ENCODE data around the gene SOX3. TPM values are rescaled to one million over a fixed set of nuclear protein-coding genes. Genes with fewer than 3 reads are reported as not detected.
A peak's percentile ranks its signal among the peaks of the same experiment; 100 is the strongest.

Gene SOX3
- total RNA-seq: not detected in 2 replicates

- peak in 1 of 2 donors; percentile 0 for DNase-seq (ENCODE audit: low read depth in 2 of 2)
These were observed at the start of gene SOX3 for GRCh38 chrX:140504371-140505324. TSS of gene SOX3 (minus strand) at chrX:140505069. CDS start at chrX:140505060, 9 bp downstream.

GRCh38 chrX:140548985-140549384 is 44.1 kb upstream of the SOX3 start:
- DNase-seq (ENCODE audit: low read depth in 2 of 2): no peak

- no peak for DNase-seq (ENCODE audit: low read depth in 2 of 2)
These were observed 21.3 kb upstream of the SOX3 start for GRCh38 chrX:140526171-140526570.

GRCh38 chrX:140525448-140525847 is 20.6 kb upstream of the SOX3 start:
- no peak for DNase-seq (ENCODE audit: low read depth in 2 of 2)

- DNase-seq (ENCODE audit: low read depth in 2 of 2): no peak
These were observed 19.7 kb upstream of the SOX3 start for GRCh38 chrX:140524556-140524955.

- DNase-seq (ENCODE audit: low read depth in 2 of 2): no peak
These were observed 16.5 kb upstream of the SOX3 start for GRCh38 chrX:140521393-140521792.

- DNase-seq (ENCODE audit: low read depth in 2 of 2): no peak
These were observed 9.7 kb upstream of the SOX3 start for GRCh38 chrX:140514554-140514953.

GRCh38 chrX:140510895-140511295 is 6.0 kb upstream of the SOX3 start:
- DNase-seq (ENCODE audit: low read depth in 2 of 2): no peak

GRCh38 chrX:140510306-140510676 is 5.4 kb upstream of the SOX3 start:
- DNase-seq (ENCODE audit: low read depth in 2 of 2): no peak

- no peak for DNase-seq (ENCODE audit: low read depth in 2 of 2)
These were observed 4.8 kb upstream of the SOX3 start for GRCh38 chrX:140509468-140510305.

- DNase-seq (ENCODE audit: low read depth in 2 of 2): no peak
These were observed 4.1 kb upstream of the SOX3 start for GRCh38 chrX:140508958-140509357.

GRCh38 chrX:140507982-140508305 is 3.1 kb upstream of the SOX3 start:
- no peak for DNase-seq (ENCODE audit: low read depth in 2 of 2)

GRCh38 chrX:140507223-140507981 is 2.5 kb upstream of the SOX3 start:
- no peak for DNase-seq (ENCODE audit: low read depth in 2 of 2)

GRCh38 chrX:140505421-140506337 is 810 bp upstream of the SOX3 start:
- DNase-seq (ENCODE audit: low read depth in 2 of 2): no peak

- peak; percentile 0 to 23 for DNase-seq (ENCODE audit: low read depth in 2 of 2)
These were observed 1.0 kb downstream of the SOX3 start for GRCh38 chrX:140503714-140504351.

- DNase-seq (ENCODE audit: low read depth in 2 of 2): no peak
These were observed 1.6 kb downstream of the SOX3 start for GRCh38 chrX:140503238-140503601.

- no peak for DNase-seq (ENCODE audit: low read depth in 2 of 2)
These were observed 2.2 kb downstream of the SOX3 start for GRCh38 chrX:140502491-140503237.

- DNase-seq (ENCODE audit: low read depth in 2 of 2): no peak
These were observed 2.9 kb downstream of the SOX3 start for GRCh38 chrX:140501940-140502468.

GRCh38 chrX:140501321-140501720 is 3.5 kb downstream of the SOX3 start:
- DNase-seq (ENCODE audit: low read depth in 2 of 2): no peak

Measured in dermis microvascular lymphatic vessel endothelial cell (primary cell).